HG02943 (cell line): ENCODE data around the gene AIF1.

Experiments used
- ATAC-seq: cut with Tn5 transposase; IDR thresholded peaks from one replicate; pipeline ENCODE4 v1.9.1; 2021; ENCODE audit warnings: mild to moderate bottlenecking, low read depth, moderate library complexity; ENCODE audit not compliant: unreplicated experiment

AIF1 gene

GRCh38 chr6:31661262-31662123 lies 46.5 kb downstream of the AIF1 start:
- no peak for ATAC-seq

- ATAC-seq, result no peak
Measured at GRCh38 chr6:31662124-31662723, 47.2 kb downstream of the AIF1 start.

- no peak for ATAC-seq
Measured at GRCh38 chr6:31663126-31663960, 48.3 kb downstream of the AIF1 start.

- ATAC-seq, result no peak
Measured at GRCh38 chr6:31663961-31664789, 49.1 kb downstream of the AIF1 start.

- no peak for ATAC-seq
Measured at GRCh38 chr6:31664790-31665500, 49.9 kb downstream of the AIF1 start, which contains the start of gene GPANK1. TSS of gene GPANK1 (minus strand) at chr6:31664997. CDS start at chr6:31664478, 519 bp downstream.

- ATAC-seq, result peak; percentile 70
Measured at GRCh38 chr6:31665501-31666336, 50.7 kb downstream of the AIF1 start, which contains the start of gene CSNK2B. TSS of gene CSNK2B (plus strand) at chr6:31666080. CDS start at chr6:31666832, 752 bp downstream.

GRCh38 chr6:31666337-31666965 lies 51.4 kb downstream of the AIF1 start:
- ATAC-seq, result no peak
